Testis (tissue), 3 donors: ENCODE data around the gene PCBP4. TPM values are rescaled to one million over a fixed set of nuclear protein-coding genes. Genes with fewer than 3 reads are reported as not detected.

Source experiments
- DNase-seq: peaks from one replicate; pipeline ENCODE4 v3.0.0-alpha.2; 2019
- H3K27ac ChIP-seq, 2 donors: fragments of 200-600 bp; sonication (generic); one replicate each; pipeline ENCODE4 v1.5.1; 2019
- H3K27me3 ChIP-seq: fragments of 200-600 bp; sonication (generic); one replicate; pipeline ENCODE4 v1.5.1; 2019
- H3K36me3 ChIP-seq: fragments of 200-600 bp; sonication (generic); one replicate; pipeline ENCODE4 v1.5.1; 2017; ENCODE audit warnings: low read depth; ENCODE audit errors: missing control alignments
- H3K4me1 ChIP-seq: fragments of 200-600 bp; sonication (generic); one replicate; pipeline ENCODE4 v1.5.1; 2019
- H3K4me3 ChIP-seq, 2 donors: fragments of 200-600 bp; sonication (generic); one replicate each; pipeline ENCODE4 v1.5.1; 2017 to 2019
- H3K9me3 ChIP-seq: fragments of 200-600 bp; sonication (generic); one replicate; pipeline ENCODE4 v1.5.1; 2017
- CTCF ChIP-seq, 3 experiments: fragments of 450-650 bp in 2 of 3; fragments of 200-600 bp in 1 of 3; sonication (generic) in 1 of 3; IDR thresholded peaks; one replicate each; pipeline ENCODE4 v1.5.1; 2016 to 2019; ENCODE audit warnings: antibody characterized with exemption in 3 of 3, mild to moderate bottlenecking in 2 of 3, moderate library complexity in 1 of 3
- POLR2A ChIP-seq: fragments of 450-650 bp; IDR thresholded peaks from one replicate; pipeline ENCODE4 v1.6.1; 2017; ENCODE audit warnings: antibody characterized with exemption, mild to moderate bottlenecking, moderate library complexity
- WGBS, 2 donors: methylation state at CpG; one replicate each; pipeline ENCODE4 v1.1.5; 2018; 5-methylcytosine and 5-hydroxymethylcytosine counted together
- intact Hi-C: fragments of 100-400 bp; cut with DNase I; formaldehyde crosslinking; loops from one replicate; pipeline ENCODE4 v1.15.1; 2023; ENCODE audit warnings: low total_unique reads
- polyA plus RNA-seq: library from polyadenylated mRNA; stranded (reverse); fragments of 350-450 nt; fragmentation: Illumina TruSeq; extraction: RNeasy Lipid Tissue Mini Kit (QIAGEN cat#74804); gene quantifications from one replicate; pipeline ENCODE4 v1.2.3, GENCODE V29; 2014; ENCODE audit warnings: low read depth, low replicate concordance; ENCODE audit not compliant: insufficient read depth
- total RNA-seq, 2 donors: library from RNA; depleted of rRNA; stranded (reverse); fragments of >200 nt; gene quantifications; one replicate each; pipeline ENCODE4 v1.2.3, GENCODE V29; 2016

PCBP4 gene
- total and polyA plus RNA-seq, 3 donors from 2014 or later = 35.8 to 54.1 (median 47.1) TPM

- Histone ChIP-seq H3K36me3 (no peaks in the 10 kb centered on the region), H3K9me3 (no peaks in the 10 kb centered on the region), H3K27ac (no peak overlapping the region), H3K27me3 (no peaks in the 10 kb centered on the region), H3K4me1 (peaks cover 14% of the 10 kb centered on the region), H3K4me3 (no peak overlapping the region)
- intact Hi-C loops = no loop called here
- DNase-seq = no peak
- no peak for TF ChIP-seq POLR2A
- 92 to 96% methylated on average over 11 to 13 of the region's 13 CpGs for WGBS, 2 donors
Measured at GRCh38 chr3:51937611-51938450, 29.4 kb downstream of the PCBP4 start.

- Histone ChIP-seq H3K9me3 (no peaks in the 10 kb centered on the region), H3K36me3 (no peaks in the 10 kb centered on the region), H3K27ac (no peak overlapping the region), H3K27me3 (no peaks in the 10 kb centered on the region), H3K4me1 (peaks cover 7% of the 10 kb centered on the region), H3K4me3 (no peak overlapping the region)
- TF ChIP-seq CTCF (IDR thresholded peaks at IDR 0.05) (no peak), POLR2A (no peak)
- no peak for DNase-seq
- intact Hi-C loops = no loop called here
- WGBS, 2 donors = 85 to 91% methylated on average over 9 of the region's 9 CpGs
Measured at GRCh38 chr3:51937014-51937413, 30.2 kb downstream of the PCBP4 start.

- peaks cover 5% of the 10 kb centered on the region for H3K4me1 ChIP-seq
- no peak for TF ChIP-seq CTCF (IDR thresholded peaks at IDR 0.05)
- no peak for TF ChIP-seq POLR2A
- DNase-seq = peak; percentile 4
- intact Hi-C loops = no loop called here
- WGBS, 2 donors = 94 to 95% methylated on average over 16 to 25 of the region's 25 CpGs
- no peaks in the 10 kb centered on the region for H3K27me3 ChIP-seq
- H3K9me3 ChIP-seq = no peaks in the 10 kb centered on the region
- no peaks in the 10 kb centered on the region for H3K36me3 ChIP-seq
- H3K4me3 ChIP-seq = no peak overlapping the region
- no peak overlapping the region for H3K27ac ChIP-seq
Measured at GRCh38 chr3:51935886-51936755, 31.1 kb downstream of the PCBP4 start.

GRCh38 chr3:51934991-51935885 is 32.0 kb downstream of the PCBP4 start:
- TF ChIP-seq CTCF (IDR thresholded peaks at IDR 0.05) (no peak), POLR2A (no peak)
- Histone ChIP-seq H3K9me3 (no peaks in the 10 kb centered on the region), H3K4me3 (no peak overlapping the region), H3K36me3 (no peaks in the 10 kb centered on the region), H3K27me3 (no peaks in the 10 kb centered on the region), H3K27ac (no peak overlapping the region), H3K4me1 (no peaks in the 10 kb centered on the region)
- DNase-seq = peak; percentile 12
- intact Hi-C loops = no loop called here
- WGBS, 2 donors = 91 to 94% methylated on average over 23 to 28 of the region's 28 CpGs
